NOMO-1 treated with dmso at 0.1 percent for 144 hours (cell line): Measurements from ENCODE around the gene TNFAIP8.

Experiments used
- DNase-seq: peaks from one replicate; lab custom pipeline; 2025; ENCODE audit not compliant: unreplicated experiment; lab: John Stamatoyannopoulos, UW

Gene TNFAIP8

DNA sequence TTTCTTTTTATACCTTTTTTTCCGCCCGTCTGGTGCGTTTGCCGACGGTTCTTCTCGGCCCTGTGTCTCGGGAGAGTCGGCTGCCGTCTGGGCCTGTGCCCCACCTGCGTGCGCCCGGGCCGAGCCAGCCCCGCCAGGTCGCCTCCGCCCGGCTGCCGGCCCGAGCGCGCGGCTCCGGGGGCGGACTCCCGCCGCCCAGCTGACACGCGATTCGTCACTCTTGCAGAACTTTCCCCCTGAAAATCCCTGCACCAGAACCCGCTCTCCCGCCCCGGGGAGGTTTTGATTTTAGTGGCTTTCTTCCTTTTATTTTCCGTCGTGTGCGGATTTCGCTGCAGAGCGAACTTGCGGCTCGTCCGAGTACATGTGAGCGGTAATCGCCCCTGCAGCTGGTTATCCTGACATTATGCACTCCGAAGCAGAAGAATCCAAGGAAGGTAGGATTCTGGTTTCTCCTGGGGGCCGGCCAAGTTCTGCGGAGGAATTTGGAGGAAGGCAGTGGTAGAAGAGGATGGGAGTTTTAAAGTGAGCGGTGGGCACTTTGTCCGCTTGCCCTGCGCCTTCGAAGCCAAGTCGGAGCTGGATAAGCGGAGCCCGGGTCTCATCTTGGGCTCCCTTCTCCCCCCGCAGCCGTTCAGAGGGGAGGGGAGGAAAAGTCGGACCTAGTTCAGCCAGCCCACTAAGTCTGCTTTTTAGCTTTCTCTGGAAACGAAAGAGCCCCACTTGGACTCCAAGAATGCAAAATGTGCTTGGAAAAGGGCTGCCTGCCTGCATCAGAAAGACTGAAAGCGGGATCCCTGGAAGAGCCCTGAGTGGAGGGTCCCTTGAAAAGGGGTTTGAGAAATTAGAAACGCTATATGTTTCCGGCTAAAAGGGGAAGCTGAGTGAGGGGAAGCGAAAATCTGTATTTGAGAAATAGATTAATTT, at the start of gene TNFAIP8:
Gene TNFAIP8, plus strand, starts transcription at position 335 of the 927 bp plus-strand sequence. Its CDS starts 72 bp downstream, at position 407.
- DNase-seq, result peak; percentile 49

DNA sequence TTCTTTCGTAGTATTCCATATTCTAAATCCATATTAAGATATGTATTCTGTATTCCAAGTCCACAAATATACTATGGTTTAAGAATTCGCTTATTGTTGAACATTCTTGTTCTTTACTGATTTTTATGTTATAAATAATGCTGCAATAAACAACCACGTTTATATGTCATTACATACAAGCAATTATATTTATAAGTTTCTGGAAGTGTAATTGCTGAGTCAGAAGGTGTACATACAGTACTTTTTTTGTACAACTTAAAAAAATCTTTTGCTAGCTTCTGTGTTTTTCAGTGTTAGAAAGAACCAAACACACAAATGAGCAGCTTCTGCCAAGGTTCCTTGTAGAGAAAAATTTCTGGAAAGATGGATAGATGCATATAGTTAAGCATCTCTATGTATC, 48.6 kb upstream of the TNFAIP8 start:
- DNase-seq, result no peak

DNA sequence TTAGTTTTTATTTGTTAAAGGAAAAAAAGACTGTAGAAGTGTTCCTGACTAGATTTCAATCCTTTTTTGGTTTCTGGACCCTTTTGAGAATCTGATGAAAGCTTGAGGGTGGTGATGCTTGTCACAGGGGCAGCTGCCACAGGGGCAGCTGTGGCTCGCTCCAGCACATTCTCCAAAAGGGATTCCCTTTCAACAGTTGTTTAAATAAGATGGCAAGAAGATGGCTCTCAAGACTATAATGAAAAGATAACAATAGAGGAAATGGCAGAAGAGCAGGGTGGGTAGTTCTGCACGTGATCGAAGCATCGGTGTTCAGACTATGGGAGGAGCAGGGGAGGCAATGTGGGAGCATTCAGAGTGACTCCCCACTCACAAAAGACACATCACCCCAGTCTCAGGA, 46.5 kb upstream of the TNFAIP8 start:
- no peak for DNase-seq

DNA sequence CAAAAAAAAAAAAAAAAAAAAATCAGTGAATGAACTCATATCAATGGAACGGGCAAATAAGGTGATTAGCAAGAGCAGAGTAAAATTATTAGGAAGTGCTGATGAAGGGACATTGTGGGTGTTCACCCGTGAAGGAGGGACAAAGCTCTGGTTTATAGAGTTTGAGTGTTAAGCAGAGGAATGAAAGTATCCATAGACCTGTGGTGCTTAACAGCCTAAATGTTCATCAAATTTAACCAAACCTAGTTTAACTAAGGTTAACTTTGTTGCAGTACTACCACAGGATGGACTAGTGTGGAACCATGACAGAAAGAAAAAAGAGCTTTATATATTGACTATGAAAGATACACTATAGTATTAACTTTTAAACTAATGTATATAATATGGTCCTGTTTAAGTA, 44.1 kb upstream of the TNFAIP8 start:
- DNase-seq, result no peak

DNA sequence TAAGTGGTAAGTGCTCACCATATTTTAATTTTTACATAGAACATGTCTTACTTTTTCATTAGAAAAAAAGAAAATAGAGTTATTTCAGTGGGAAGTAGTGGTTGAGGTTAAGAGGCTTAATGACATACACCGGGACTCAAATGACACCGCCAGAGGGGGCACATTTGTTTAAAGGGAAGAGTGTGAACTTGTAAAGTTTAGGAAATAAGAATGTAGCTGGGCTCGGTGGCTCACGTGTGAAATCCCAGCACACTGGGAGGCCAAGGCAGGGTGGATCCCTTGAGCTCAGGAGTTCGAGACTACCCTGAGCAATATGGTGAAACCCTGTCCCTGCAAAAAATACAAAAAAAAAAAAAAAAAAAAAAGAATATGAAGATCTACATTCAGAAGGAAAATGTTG, 43.4 kb upstream of the TNFAIP8 start:
- DNase-seq, result no peak

DNA sequence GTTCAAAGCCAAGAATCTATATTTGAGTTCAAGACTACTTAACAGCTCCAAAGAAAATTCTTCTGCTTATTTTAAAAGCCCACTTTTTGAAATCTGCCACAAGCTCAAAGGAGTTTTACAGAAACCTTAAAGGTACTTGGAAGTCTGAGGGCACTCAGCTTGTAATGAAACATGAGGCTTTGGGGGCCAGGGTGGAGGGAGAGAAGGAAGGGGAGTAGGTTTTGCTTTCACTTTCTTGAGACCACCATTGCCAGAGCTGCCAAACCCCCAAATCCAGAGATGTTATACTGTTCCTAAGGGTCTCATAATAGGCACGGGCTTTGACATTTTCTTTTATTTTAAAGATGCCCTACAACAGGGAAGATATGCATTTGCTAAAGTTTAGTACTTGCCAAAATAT, 42.6 kb upstream of the TNFAIP8 start:
- no peak for DNase-seq

DNA sequence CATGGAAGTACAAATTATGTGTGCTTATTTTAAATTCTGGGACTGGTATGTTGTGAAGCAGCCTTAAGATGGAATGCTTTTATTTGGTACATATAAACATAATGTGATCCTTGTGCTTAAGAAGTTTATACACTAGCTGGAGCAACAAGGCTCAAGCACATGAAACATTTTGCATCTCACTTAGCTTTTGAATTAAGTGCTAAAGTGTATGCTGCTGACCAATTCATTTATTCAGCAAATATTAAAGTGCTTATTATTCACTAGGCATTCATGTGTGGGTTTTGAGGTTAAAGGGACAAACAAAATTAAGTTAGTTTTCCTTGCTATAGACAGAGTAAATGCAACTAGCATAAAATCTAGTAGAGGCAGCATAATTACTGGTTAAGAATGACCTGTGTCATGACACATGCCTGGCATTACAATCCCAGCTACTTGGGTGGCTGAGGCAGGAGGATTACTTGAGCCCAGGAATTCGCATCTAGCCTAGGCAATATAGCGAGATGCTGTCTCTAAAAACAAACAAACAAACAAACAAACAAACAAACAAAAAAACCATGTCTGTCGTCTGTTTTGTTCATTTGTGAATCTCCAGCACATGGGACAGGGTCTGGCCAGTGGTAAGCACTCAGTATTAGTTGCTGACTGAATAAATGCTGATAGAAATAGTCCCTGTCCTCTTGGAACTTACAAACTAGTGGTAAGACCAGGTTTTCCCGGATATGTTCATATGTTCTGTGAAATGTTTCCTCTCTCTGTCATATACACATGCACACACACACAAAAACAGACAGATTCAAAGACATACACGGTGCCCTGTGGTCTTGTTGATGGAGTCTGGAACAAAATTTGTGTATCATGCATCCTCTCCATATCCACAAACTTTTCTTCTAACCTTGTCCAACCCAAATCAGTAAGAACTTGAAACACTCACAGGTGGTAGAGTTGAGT, 41.9 kb upstream of the TNFAIP8 start:
- no peak for DNase-seq

DNA sequence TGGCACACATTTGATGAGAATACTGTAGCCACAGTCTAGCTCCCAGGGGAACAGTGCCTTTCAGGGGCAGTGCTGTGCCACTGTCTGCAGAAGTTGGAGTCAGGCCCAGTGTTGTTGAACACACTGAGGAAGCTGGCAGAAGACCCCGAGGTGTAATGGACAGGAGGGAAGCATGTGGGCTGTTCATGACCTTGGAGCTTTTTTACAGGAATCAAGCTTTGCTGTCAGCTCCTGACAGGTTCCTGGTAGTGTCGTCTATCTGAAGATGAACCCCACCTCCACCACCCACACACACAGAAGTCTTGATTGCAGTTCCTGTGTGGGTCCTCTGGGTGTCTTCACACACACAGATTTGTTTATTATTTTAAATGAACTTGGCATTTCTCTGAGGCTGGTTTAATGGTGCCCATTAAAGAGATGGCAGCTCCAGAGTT, 40.3 kb upstream of the TNFAIP8 start:
- DNase-seq, result peak; percentile 47

DNA sequence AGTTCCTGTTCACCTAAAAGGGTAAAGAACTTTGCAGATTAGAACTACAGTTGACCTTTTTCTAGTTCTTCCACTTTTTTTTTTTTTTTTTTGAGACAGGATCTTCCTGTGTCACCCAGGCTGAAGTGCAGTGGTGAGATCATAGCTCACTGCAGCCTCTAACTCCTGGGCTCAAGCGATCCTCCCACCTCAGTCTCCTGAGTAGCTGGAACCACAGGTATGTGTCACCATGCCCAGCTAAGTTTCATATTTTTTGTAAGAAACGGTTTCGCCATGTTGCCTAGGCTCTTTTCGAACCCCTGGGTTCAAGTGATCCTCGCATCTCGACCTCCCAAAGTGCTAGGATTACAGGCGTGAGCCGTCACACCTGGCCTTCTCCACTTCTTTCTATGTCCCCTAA, 39.7 kb upstream of the TNFAIP8 start:
- DNase-seq, result no peak

DNA sequence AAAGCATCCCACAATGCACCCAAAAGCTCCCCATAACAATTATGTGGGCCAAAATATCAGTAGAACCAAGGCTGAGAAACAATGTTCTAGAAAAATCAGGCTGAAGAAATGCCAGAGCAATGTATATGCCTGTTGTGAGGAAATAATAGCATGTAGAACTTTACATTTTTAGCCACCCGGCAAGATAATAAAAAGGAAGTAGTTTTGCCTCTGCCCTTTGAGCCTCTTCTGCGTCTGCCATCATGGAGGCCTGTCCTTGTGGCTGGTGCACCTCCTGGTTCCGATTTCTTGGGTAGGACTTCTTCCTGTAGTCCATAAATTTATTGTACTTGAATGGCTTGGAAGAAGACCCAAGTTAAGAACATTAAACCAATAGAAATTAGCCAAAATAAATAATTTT, 38.9 kb upstream of the TNFAIP8 start:
- DNase-seq, result no peak

DNA sequence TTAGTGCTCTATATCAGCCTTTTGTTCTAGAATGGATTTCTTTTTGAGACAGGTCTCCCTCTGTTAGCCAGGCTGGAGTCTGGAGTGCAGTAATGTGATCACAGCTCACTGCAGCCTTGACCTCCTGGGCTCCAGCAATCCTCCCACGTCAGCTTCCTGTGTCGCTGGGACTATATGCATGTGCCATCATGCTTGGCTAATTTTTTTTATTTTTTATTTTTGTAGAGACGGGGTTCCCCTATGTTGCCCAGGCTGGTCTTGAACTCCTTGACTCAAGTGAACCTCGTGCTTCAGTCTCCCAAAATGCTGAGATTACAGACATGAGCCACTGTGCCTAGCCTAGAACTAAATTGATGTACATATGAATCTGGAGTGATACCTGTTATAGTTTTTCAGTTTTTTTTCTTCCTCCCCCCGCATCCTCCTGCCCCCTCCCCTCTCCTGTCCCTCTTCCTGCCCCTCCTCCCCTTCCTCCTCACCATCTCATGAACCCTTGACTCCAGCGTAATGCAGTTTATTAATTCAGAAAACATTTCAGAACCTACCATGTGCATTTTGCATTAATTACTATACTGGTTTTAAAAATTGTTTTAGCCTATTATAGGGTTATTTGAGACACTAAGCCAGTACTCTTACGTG, 37.4 kb upstream of the TNFAIP8 start:
- no peak for DNase-seq

DNA sequence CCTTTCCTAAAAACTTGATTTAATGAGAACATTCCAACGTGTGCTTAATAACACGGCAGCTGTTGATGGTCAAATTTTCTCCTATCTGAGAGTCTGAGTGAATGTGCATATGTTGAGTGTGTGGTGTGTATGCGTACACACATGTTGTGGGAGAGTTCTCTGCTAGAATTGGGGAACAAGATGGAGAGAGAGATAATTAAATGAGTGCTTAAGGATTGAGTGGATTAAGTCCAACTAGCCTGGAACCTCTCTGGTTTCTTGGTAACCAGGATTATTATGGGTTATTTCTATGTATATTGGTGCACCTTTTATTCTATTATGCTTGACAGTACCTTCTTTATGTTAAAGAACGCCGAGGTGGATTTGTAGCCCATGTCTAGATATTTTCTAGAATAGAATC, 36.4 kb upstream of the TNFAIP8 start:
- no peak for DNase-seq

DNA sequence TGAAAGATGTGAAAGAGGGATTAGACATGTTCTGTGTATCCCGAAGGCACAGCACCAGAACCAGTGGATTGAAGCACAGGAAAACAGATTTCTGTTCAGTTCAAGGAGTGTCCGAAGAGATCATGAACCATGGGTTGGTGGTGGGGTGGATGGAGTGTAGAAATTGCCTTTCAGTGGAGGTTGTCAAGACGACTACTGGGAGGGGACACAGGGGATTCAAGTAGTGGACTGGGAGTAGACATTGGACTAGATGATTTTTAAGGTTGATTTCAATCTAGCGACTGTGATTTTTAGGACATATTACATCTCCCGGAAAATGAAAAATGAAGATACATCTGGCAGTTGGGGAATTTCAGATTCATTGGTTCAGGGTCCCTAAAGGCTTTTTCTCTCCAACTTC, 35.9 kb upstream of the TNFAIP8 start:
- no peak for DNase-seq

DNA sequence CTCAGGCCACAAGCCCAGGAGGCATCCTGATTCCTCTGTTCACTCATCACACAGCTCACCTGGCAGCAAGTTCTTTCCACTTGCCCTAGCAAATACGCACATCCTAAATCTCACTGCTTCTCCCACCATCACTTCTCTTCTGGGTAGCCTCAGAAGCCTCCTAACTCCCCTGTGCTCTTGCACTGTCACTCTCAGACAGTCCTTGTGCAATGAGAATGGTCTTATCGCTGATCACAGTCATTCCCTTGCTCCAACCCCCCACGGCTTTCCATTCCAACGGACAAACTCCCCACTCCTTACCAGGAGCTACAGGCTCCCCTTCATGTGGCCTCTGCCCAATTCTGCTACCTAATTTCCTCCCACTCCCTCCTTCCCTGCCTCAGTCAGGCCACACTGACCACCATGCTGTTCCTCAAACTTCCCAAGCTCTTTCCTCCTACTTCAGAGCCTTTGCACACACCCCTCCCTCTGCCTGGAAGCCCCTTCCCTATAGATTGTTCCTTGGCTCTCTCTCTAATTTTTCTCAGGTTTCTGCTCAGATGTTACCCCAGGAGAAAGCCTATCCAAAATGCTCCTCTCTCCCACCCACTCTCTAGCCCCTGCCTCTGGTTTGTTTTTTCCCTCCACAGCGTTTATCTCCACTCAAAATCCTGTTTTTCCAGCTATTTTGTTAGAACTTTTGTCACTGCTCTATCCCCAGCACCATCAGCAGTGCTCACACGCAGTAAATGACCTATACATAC, 34.1 kb upstream of the TNFAIP8 start:
- no peak for DNase-seq

DNA sequence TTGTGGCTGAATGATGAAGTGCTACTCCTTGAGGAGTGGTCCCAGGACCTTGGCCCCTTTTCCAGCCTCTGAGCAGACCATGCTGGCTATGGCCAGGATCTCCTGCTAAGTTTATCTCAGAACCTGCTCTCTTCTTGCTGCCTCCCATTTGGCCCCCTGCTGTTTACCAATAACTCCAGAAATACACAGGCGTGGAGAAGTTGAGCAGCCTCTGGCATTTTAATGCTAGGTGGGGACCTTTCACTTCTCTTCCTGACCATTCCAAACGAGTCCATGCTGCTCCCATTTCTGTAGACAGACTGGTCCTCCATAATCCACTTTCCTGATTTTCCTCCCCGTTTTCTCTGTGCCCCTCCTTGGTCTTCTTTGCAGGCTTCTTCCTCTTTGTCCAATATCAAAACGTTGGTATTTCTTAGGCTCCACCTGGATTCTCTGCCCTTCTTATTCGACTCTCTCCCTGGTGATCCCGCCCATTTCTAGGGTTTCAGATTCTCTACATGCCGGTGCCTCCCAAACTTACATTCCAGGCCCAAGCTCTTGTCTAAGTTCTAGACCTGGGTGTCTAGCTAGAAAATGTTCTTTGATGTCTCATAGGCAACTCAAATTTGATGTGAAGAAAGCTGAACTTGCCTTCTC, 33.4 kb upstream of the TNFAIP8 start:
- DNase-seq, result no peak

DNA sequence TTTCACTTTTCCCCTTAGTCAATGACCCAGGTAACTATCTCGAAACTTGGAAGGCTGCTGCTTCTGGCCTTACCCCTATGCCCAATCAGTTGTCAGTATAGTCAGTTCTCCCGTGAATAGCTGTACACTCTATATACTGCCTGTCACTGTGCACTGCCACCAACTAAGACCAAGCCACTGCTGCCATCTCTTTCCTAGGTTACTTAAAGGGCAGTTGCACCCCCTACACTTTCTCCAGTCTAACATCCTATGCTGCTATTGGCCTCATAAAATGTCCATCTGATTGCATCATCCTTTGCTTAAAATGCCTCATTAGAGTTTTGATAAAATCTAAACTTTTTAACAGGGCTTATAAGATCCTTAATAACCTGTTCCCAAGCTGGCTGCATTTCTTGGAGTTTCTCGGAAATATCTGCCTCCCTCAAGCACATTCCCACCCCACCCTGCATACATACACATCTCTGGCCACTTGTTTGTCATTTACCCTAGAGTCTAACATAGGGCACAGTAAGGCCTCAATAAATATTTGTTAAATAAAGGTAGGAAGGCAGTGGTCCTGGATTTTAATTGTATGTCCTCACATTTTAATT, 32.8 kb upstream of the TNFAIP8 start:
- no peak for DNase-seq

DNA sequence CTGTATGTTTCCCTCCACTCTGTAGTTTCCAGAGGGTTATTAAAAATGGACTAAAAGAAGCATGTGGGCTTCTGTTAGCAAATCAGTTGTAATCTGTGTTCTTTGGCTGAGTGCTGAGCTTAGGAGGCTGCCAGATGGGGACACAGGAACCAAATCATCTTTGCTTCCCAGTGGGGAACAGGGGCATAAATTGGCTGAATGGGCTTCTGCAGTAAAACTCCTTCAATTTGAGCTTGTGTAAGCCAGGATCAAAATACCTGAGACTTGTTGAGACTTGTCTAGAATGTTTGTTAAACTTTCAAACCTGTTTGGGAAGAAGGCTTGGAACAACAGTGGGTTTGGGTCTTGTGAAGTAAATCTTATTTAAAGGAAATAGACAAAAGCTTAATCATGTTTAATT, 32.2 kb upstream of the TNFAIP8 start:
- no peak for DNase-seq

DNA sequence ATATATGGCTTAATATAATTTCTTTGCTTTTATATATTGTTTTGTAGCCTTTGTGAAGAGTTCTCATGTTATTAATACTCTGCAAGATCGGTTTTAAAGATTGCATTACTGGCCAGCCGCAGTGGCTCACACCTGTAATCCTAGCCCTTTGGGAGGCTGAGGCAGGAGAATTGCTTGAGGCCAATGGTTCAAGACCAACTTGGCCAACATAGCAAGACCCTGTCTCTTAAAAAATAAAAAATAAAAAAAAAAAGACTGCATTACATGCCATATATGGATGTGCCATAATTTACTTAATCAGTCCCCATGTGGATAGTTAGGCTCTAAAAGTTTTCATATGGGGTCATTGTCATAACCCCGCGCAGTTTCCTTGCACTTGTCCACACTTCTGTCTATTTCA, 31.0 kb upstream of the TNFAIP8 start:
- no peak for DNase-seq

DNA sequence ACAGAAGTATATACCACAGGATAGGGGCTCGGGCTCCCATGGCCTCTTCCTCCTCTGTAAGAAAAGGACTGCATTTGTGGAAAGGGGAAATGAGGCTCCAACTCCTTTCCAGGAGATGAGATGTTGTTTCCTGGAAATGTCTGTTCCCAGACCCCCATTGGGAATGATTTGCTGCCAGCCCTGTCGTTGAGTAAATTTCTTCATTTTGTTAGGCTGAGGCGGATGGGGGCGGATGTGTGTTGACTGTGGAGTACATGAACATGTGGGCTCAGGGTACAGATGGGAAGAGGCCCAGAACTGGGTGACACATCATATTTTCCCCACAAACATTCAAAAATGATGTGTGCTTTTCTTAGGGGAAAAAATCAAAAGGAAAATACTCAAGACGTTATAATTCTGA, 28.8 kb upstream of the TNFAIP8 start:
- no peak for DNase-seq
